HepG2 (cell line): Measurements from ENCODE around the gene NTMT1.

Experiments
- DPF2 ChIP-seq: sonication (generic); formaldehyde crosslinking; IDR thresholded peaks from 2 replicates; pipeline ENCODE4 v1.4.0; 2020; ENCODE audit warnings: mild to moderate bottlenecking, low read depth, missing genetic modification reagents, borderline replicate concordance
- SMAD3 ChIP-seq: sonication (generic); formaldehyde crosslinking; IDR thresholded peaks from 2 replicates; pipeline ENCODE4 v1.4.0; 2020; ENCODE audit warnings: missing genetic modification reagents

DNA sequence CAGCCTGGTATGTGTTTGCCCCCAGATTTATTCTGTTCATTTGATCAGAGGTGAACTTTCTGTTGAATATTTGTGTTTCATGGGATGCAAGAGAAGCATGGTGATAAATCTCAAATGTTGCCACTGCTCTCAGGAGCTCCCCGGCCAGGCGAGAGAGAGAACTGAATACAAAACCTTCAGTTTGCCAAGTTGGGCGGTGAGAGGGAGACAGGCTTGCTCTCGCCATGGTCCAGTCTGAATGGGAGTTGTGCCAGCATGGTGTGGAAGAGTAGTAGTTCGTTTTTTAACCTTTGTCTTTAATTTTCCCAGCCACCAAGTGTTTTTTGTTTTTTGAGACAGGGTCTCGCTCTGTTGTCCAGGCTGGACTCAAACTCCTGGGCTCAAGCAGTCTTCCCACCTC is 2.7 kb downstream of the NTMT1 start:
- TF ChIP-seq DPF2 = no peak
- TF ChIP-seq SMAD3 (CRISPR knock-in tag) = no peak
